A673 (cell line): ENCODE results near the gene YTHDC2. TPM values are rescaled to one million over a fixed set of nuclear protein-coding genes. Genes with fewer than 3 reads are reported as not detected.
"Not testable (repeated sequence)": the region's sequence is repeated elsewhere in the genome, so short reads cannot be mapped to it uniquely, and the experiment has no call there.

Experiments used
- BruUV-seq: library from RNA; stranded (reverse); fragments of 400-500 nt; replicated peaks from 2 replicates; lab custom pipeline; 2021; lab: Mats Ljungman, UMichigan
- CTCF ChIA-PET: fragments of 300-600 bp; sonication (Branson Sonifier 250); formaldehyde crosslinking; loops from one replicate; lab custom pipeline; 2022; ENCODE audit warnings: antibody characterized with exemption; lab: Charles Lee
- POLR2A ChIA-PET: fragments of 300-600 bp; sonication (Branson Sonifier 250); formaldehyde crosslinking; loops from one replicate; lab custom pipeline; 2022; ENCODE audit warnings: antibody characterized with exemption; ENCODE audit not compliant: low non-redundant PET; lab: Charles Lee
- DNase-seq: peaks from one replicate; pipeline ENCODE4 v3.0.0-alpha.2; 2015; ENCODE audit warnings: low spot score
- H3K27ac ChIP-seq: fragments of 200-600 bp; sonication (generic); 2 replicates; pipeline ENCODE4 v1.5.1; 2016; ENCODE audit warnings: mixed run types, low read depth, mild to moderate bottlenecking, mixed read lengths, antibody characterized with exemption, low read length; ENCODE audit not compliant: poor library complexity, severe bottlenecking
- H3K27me3 ChIP-seq: fragments of 200-600 bp; sonication (generic); replicated peaks from 2 replicates; pipeline ENCODE4 v1.6.1; 2017; ENCODE audit warnings: mixed run types, low read depth, mild to moderate bottlenecking, mixed read lengths, antibody characterized with exemption, low read length; ENCODE audit not compliant: insufficient read depth, poor library complexity
- H3K36me3 ChIP-seq: fragments of 200-600 bp; sonication (generic); 2 replicates; pipeline ENCODE4 v1.6.1; 2016; ENCODE audit warnings: mixed run types, mild to moderate bottlenecking, mixed read lengths, antibody characterized with exemption, low read length; ENCODE audit not compliant: insufficient read depth, poor library complexity, severe bottlenecking
- H3K4me1 ChIP-seq: fragments of 200-600 bp; sonication (generic); 2 replicates; pipeline ENCODE4 v1.6.1; 2017; ENCODE audit warnings: mixed run types, mild to moderate bottlenecking, mixed read lengths, antibody characterized with exemption, low read length; ENCODE audit not compliant: insufficient read depth, poor library complexity, severe bottlenecking
- H3K4me3 ChIP-seq: fragments of 200-600 bp; sonication (generic); 2 replicates; pipeline ENCODE4 v1.5.1; 2016; ENCODE audit warnings: low read depth, mixed run types, mild to moderate bottlenecking, mixed read lengths, low read length; ENCODE audit not compliant: poor library complexity, severe bottlenecking
- H3K9me3 ChIP-seq: fragments of 200-600 bp; sonication (generic); 2 replicates; pipeline ENCODE4 v1.6.1; 2016; ENCODE audit warnings: mixed run types, low read depth, mild to moderate bottlenecking, mixed read lengths, antibody characterized with exemption, low read length; ENCODE audit not compliant: poor library complexity, severe bottlenecking
- CTCF ChIP-seq: fragments of 300-800, 200-600 bp; sonication (generic); conservative IDR thresholded peaks from 2 replicates; pipeline ENCODE4 v1.5.1; 2017; ENCODE audit warnings: low read depth, mild to moderate bottlenecking, antibody characterized with exemption, low read length, moderate library complexity, mixed read lengths
- EZH2 ChIP-seq: fragments of 200-600 bp; sonication (generic); IDR thresholded peaks from 2 replicates; pipeline ENCODE4 v1.6.1; 2017; ENCODE audit warnings: borderline replicate concordance, low read depth, mild to moderate bottlenecking, mixed read lengths, antibody characterized with exemption, low read length; ENCODE audit not compliant: poor library complexity, severe bottlenecking
- intact Hi-C: fragments of 100-400 bp; cut with micrococcal nuclease; formaldehyde crosslinking; loops from one replicate; pipeline ENCODE4 v1.10.0; 2022; ENCODE audit not compliant: unreplicated experiment
- total RNA-seq: library from RNA; stranded (reverse); gene quantifications from 2 replicates; pipeline ENCODE4 v1.2.3, GENCODE V29; 2021

Gene YTHDC2
- total RNA-seq, 1 experiment from 2014 or later: 24.3 TPM

- no peaks in the 10 kb centered on the region for H3K36me3 ChIP-seq
- H3K27me3 ChIP-seq: no peaks in the 10 kb centered on the region
- intact Hi-C loops: no loop called here
- TF ChIP-seq EZH2 (no peak), CTCF (no peak)
- no peak overlapping the region for H3K27ac ChIP-seq
- H3K9me3 ChIP-seq: no peaks in the 10 kb centered on the region
- BruUV-seq: no TSS peak
- no peaks in the 10 kb centered on the region for H3K4me1 ChIP-seq
- DNase-seq: no peak
- CTCF ChIA-PET: no interaction called here
- POLR2A ChIA-PET: no interaction called here
- H3K4me3 ChIP-seq: no peak overlapping the region
These were observed 85.4 kb downstream of the YTHDC2 start for GRCh38 chr5:113598926-113599325.

GRCh38 chr5:113600255-113600905 lies 86.9 kb downstream of the YTHDC2 start:
- no peaks in the 10 kb centered on the region for H3K27me3 ChIP-seq

GRCh38 chr5:113601423-113601822 lies 87.9 kb downstream of the YTHDC2 start:
- no peaks in the 10 kb centered on the region for H3K9me3 ChIP-seq
- H3K36me3 ChIP-seq: no peaks in the 10 kb centered on the region
- no peak overlapping the region for H3K27ac ChIP-seq
- ChIA-PET CTCF (no interaction called here), POLR2A (no interaction called here)
- BruUV-seq: no TSS peak
- H3K27me3 ChIP-seq: no peaks in the 10 kb centered on the region
- no peaks in the 10 kb centered on the region for H3K4me1 ChIP-seq
- no peak for DNase-seq
- no peak overlapping the region for H3K4me3 ChIP-seq
- TF ChIP-seq EZH2 (no peak), CTCF (no peak)
- intact Hi-C loops: no loop called here

More at GRCh38 chr5:113600255-113600905, 86.9 kb downstream of the YTHDC2 start:
- no peak overlapping the region for H3K27ac ChIP-seq
- TF ChIP-seq EZH2 (no peak), CTCF (no peak)
- no peaks in the 10 kb centered on the region for H3K9me3 ChIP-seq
- no TSS peak for BruUV-seq
- H3K4me3 ChIP-seq: no peak overlapping the region
- H3K4me1 ChIP-seq: no peaks in the 10 kb centered on the region
- DNase-seq: no peak
- intact Hi-C loops: no loop called here
- ChIA-PET POLR2A (no interaction called here), CTCF (no interaction called here)
- no peaks in the 10 kb centered on the region for H3K36me3 ChIP-seq

GRCh38 chr5:113603246-113603645 lies 89.8 kb downstream of the YTHDC2 start:
- intact Hi-C loops, H3K27me3 ChIP-seq, H3K4me3 ChIP-seq, H3K9me3 ChIP-seq, H3K27ac ChIP-seq, H3K36me3 ChIP-seq, BruUV-seq, CTCF ChIA-PET, H3K4me1 ChIP-seq, POLR2A ChIA-PET, DNase-seq: not testable (repeated sequence)
